ENCODE data around the gene RAB25.

DNA sequence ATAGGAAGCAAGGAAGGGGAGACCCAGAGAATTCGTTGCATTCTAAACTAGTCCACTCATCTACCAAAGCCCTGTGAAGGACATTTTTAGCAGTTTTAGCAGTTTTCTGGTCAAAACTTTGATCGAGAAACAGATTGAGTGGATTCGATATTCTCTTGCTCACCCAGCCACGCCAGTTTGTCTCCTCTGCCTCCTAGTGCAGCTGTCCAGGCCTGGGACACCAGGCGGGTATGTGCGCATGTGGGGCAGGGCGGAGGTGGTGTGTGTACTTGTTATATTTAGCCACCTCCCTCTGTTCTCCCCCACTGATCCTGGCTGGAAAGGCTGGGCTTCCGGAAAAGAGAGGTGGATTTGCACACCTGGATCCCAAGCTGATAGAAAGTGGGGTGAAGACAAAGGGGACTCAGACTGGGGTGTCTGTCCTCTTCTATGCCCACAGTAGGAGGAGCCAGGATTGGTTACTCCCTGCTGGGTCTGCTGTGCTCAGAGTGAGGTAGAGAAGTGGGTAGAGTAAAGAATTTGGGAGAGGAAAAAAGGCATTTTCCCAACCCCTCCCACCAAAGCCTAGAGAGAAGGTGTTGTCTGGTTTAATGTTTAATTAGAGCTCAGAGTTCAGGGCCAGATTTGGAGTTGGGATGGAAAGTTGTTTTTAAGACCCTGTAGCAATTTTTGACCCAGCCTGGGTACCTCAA is 57.4 kb downstream of the RAB25 start:
- TF ChIP-seq, protein P1, sequence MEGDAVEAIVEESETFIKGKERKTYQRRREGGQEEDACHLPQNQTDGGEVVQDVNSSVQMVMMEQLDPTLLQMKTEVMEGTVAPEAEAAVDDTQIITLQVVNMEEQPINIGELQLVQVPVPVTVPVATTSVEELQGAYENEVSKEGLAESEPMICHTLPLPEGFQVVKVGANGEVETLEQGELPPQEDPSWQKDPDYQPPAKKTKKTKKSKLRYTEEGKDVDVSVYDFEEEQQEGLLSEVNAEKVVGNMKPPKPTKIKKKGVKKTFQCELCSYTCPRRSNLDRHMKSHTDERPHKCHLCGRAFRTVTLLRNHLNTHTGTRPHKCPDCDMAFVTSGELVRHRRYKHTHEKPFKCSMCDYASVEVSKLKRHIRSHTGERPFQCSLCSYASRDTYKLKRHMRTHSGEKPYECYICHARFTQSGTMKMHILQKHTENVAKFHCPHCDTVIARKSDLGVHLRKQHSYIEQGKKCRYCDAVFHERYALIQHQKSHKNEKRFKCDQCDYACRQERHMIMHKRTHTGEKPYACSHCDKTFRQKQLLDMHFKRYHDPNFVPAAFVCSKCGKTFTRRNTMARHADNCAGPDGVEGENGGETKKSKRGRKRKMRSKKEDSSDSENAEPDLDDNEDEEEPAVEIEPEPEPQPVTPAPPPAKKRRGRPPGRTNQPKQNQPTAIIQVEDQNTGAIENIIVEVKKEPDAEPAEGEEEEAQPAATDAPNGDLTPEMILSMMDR (conservative IDR thresholded peaks at IDR 0.05; ENCODE audit: low read depth, low read length) = no peak
- no peak for TF ChIP-seq EZH2phosphoT487 (IDR thresholded peaks at IDR 0.05; ENCODE audit: borderline replicate concordance, low read length)

All from PC-3 (cell line).